GM19324 (cell line): ENCODE results near the gene EBF3.

Experiments used
- ATAC-seq: cut with Tn5 transposase; IDR thresholded peaks from one replicate; pipeline ENCODE4 v1.9.1; 2021; ENCODE audit warnings: mild to moderate bottlenecking, moderate library complexity; ENCODE audit not compliant: unreplicated experiment, low FRiP score

Gene EBF3

DNA sequence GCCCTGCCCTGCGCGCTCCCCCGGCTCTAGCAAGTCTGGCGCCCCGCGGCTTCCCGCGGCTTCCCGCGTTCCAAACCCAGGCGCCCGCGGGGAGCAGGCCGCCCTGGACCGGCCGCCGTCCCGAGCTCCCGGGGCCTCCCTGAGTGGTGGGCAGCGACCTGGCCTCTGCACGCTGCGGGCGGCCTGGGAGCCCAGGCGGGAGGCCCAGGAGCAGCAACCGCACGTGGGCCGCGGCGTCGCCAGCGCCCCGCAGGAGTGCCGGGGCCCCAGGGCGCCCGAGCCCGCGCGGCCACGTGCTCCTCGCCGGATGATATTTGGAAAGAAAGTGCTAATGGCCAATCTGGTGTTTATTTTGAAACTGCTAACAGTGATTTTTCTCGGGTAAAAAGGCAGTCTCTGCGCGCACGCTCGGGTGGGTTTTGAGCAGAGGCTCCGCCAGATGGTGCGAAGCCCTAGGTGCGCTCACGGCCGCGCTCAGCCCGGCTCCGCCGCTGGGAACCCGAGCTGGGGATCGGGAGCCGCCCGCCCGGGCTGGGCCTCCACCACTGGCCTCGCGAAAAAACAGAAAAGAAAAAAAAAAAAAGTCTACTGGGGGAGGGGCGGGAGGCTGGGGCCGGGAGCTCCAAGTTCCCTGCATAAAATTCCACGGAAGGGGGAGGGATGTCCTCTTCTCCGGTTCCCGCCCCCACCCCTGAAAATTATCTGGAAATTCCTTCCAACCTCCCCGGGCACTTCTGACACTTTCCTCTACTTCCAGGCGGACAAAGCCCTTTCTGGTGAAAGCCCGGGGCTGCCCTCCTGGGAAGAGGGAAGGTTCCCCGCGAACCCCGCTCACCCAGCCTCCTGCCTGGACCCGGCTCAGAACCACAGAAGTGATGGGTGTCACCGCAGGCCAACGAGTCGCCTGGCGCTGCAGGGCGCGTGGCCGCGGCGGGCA, 4.3 kb downstream of the EBF3 start:
- ATAC-seq: no peak

DNA sequence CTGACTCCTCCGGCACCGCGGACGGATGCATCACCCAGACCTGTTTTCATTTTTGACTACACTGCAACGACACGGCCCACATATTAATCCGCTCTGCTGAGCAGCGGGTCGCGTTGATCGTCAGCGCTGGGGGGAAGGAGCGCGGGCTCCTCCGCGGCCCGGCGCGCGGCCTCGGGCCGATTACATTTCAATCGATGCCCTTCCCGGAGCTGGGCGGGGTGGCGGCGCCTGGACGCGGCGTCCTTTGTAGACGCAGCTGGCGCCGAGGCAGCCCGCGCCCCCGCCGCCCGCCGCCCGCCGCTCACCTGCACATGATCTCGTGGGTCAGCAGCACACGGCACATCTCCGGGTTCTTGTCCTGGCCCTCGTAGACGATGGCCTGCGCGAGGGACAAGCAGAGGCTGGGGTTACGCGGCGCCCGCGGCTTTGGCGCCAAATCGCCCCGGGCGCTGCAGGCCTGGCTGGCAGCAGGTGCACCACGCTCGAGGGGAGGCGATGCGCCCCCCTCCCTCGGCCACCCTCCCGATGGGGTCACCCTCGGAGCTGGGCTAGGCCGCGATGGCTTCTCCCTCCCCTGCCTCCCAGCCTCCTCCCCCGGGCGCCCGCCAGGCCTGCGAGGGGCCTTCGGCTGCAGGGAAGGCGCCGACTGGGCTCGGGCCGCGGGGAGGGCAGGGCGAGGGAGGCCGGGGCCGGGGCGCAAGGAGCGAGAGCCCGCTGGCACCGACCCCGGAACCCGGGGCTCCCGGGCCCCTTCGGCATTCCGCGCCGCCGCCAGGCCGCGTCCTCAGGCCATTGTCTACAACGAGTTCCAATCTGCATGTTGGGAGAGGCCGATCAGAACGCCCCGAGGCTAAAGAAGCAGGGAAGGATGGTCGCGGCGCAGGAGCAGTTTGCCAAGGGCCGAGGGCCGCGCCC, 5.2 kb downstream of the EBF3 start:
- no peak for ATAC-seq

DNA sequence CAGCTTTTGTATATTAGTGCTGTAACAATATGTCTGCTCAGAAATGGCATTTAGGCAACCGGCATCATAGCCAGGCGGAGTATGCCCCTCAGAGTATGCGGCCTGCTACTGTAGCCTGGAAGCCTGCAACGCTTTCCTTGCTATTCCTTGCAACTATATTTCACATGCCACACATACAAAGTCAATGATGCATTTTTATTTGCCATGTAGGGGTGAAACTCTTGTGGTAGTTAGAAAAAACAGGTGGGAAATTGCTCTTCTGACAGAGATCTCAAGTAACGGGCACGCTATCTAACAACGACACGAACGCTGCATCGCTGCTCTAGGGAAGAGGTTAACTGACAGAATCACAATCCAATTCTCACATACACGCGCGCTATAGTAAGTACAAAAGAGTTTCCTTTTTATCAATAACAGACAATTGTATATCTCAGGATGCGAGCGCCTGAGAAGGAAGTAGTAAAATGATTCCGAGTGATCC, 5.9 kb downstream of the EBF3 start:
- ATAC-seq: no peak

DNA sequence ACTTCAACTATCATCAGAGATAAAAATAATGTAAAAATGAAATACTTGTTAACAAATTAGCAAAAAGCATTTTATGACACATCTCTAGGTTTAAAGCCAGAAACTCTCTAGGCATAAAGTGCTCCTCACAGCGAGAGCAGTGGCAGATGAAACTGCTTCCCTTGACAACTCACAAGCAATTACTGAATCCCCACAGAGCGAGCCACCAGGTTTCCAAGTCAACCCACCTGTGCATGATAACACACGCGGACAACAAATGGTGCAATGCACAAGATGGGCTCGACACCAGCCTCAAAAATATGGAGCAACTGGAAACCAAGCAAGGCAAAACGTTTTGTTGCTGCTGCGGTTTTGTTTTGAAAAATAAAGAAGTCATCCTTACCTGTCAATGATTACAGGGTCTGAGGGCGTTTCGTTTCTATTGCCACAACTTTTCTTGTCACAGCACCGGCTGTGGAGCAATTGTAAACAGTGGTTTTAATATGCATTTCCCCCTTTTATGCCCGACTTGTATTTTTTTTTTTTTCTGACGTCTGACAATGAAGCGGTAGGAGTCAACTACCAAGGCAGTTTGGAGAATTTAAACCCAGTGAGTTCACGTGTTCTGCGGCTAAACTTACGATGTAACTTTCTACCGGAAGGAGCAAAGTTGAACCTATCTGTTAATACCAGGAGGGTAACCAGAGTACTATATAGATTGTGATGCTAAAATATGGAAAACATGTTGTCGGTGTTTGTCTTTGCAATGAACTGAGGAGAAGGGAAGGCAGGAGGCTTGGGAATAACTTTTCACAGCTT, 7.0 kb downstream of the EBF3 start:
- no peak for ATAC-seq

DNA sequence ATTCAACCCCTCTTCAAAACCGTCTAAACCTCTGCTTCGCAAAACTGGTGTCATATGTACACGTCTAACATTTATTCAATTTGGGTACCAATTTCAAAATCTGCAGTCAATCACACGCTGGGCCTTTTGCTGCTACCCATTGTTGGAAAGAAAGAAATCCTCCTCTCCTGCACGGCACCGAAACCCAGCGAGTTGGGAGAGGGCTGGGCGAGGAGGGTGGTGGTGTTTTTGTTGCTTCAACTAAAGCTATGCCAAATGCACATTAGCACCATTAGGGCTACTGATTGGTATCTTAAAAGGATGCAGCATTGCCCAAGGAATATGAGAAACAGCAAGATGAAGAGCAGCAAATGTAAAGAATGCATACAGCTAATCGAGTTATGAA, 7.8 kb downstream of the EBF3 start:
- no peak for ATAC-seq

DNA sequence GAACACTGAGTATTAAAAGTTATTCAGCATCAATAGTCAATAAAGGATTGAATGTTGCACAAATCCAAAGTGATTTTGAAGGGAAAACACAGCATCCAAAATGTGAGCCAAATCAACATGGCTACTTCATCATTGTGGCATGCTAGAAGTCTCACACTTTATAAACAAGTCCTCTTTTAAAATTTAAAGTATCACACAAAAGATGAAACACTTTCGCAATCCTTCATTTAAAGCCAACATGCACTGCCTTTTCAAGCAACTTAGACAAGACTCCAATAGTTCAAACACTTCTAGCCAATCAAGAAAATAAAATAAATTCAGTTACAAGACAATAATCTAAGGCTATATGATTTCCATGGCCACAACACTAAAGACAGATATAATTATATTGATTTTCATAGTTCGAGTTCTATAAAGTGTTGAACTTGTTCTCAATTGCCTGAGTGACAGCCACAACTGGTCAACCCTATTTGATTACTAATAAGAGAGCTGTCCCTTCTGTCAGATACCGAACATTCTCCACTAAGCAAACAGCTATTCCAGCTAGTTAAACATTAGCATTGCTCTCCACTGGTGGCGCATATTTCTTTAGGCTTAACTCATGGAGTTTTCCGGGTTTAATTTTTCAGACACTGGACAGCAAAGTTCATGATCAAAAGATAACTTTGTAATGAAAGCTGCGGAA, 8.3 kb downstream of the EBF3 start:
- no peak for ATAC-seq

DNA sequence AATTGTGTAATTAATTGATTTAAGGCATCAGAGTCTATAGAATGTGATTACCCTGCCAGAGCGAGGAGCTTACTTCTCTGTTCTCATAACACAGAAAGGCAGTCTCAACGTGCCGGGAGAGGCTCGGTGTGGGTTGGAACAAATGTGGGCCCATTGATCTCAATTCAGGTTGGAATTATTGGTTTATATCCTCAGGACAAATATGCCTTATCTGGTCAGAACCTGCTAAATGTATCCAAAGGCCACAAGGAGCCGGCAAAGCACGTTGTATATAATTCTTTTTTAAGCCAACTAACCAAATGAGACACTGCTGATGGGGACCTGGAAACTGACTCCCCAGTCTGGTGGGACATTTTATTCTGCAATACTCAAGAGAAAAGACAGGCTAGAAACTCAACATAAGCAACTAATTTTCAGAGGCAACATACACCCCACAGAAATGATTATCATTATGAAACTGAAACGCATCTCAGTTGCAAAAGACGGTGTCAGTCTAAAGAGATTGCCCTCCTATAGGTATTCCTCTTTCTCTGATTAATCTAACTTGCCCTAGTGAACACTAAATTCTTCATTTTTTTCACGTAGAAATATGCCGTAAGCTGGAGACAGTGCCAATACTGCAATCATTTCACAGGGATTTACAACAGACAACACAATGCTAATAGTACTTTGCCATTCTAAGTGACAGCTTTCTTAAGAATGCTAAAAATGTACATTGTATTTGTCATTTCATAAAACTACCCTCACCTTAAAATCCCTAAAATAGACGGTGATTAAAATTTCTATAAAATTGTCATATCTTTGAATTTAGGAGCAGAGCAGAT, 9.4 kb downstream of the EBF3 start:
- no peak for ATAC-seq

DNA sequence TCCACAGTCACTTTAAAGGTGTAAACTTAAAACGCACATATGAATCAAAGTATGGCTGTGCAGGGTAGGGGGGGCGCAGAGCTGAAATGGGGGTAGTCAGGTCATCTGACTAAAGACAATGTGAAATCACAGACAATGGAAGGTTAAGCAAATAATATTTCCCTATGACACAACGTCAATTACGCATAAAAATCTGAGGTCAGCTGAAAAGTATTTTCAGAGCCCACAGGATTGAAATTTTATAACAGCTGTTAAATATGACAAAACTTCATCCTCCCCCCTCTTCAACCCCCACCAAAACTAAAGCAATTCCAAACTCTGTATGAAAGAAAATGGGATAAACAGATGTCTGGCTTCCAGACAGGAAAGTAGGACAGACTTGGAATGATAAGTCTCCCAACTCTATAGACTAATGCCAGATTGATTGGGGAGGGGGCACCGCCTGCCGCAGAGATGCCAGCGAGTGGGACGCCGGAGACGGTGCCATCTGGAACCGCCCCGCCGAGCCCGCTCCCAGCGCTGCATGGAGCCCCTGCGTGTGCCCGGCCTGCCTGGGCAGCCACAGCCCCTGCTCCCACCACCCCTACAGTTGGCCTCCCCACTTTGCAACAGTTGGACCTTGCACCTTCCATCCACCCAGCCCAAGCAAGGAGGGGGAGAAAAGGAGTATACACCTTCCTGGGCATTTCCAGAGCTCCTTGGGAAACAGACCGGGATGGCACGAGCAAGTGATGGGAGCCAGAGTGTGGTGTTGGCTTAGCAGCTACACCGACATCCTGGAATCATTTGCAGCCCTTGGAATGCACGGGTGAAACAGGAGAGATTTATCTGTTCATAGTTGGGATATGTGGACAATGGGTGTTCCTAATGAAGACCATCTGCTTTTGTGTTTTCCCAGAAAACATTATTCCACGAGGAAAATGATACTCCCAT, 10.7 kb downstream of the EBF3 start:
- no peak for ATAC-seq

DNA sequence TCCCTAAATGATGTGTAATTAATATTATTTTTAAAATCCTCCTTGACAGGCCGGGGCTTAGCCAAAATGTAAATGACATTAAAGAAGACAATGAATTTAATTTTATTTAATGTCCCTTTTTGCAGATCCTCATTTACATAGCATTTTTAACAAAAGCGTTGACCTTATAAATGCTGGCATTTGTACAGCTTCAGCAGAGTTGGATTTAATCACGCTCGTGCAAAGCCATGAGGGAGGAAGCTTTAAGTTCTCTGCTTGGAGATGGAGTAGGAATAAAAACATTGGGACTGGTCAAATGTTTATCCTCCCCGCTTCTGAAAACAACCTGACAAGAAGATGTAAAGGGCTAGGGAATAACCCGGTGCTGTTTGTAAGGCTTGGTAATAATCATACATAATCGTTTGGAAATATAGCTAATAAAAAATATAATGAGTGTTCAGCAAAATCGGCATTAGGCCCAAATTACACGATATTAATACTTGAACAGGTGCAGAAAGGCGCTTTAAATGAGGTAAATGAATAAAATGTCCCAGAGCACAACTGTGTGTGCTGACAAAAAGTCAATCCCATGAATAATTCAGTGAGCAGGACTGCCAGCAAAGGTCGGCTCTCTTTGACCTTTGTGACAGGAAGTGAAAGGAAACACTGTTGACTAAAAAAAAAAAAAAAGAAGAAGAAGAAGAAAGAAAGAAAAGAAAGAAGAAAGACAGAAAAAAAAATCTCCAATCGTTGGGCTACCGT, 11.5 kb downstream of the EBF3 start:
- ATAC-seq: no peak

DNA sequence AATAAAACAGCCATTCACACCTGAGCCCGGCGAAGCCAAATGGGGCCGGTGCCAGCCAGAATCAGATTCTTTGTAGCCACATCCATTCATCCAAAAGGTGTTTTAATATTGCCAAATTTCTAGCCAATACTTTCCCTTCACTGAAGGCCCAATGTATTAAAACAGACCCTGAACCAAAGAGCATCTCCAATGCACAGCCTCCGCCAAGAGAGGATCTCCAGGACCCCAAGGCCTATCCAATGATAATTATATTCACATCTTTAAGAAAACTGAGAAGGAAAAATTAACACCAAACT, 12.2 kb downstream of the EBF3 start:
- no peak for ATAC-seq

DNA sequence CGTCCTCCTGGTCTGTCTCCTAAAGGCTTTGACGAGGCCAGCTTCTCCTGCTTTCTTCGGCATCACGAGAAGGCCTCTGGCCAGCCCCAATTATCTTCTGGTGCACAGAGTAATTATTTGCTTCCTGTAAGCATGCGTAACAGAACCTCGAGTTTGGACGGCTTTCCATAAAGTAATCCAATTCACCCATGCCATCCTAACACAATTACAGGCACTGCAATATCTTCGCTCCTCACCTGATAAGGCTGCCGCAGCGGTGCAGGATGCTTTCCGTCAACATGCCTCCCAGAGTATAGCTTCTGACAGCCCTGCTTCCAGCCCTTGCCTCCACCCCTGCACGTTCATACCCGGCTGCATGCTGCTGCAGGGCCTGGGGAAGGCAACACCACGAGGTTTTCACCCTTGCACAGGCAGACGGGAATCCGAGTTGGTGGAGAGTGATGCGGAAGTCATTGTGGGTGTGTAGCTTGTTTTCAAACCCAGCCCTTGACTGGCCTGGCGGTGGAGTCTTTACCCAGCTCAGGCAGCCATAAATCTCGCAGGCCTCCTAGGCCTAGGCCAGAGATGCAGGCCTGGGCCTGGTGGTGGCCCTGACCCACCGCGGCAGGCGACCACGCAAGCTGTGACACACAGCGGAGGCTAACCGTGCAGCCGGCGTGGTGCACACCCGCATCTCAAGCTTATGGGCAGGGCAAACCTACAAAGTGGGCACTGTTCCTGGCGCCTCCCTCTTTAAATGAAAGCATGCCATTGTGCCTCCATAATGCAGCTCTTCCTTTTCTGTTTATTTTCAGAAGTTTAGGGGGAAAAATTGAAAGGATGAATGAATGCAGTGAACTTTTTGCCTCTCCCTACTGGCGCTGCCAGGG, 12.7 kb downstream of the EBF3 start:
- no peak for ATAC-seq

DNA sequence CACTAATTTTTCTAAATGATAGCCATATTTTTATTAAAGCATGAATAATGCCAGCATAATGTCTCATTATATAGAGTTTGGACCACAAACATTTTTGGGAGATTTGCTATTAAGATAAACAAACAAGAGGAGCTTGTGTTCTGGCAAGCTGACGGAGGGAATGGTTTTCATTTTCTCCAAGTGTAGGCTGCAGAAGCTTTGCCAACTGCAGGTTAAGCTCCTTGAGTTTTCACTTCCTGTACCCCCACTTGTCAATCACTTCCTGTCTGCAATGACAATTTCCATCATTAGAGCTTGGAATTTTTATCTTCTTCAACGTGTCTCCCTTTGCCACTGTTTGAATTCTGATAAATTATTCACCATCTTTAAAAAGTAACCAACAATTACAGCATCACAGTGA, 13.4 kb downstream of the EBF3 start:
- ATAC-seq: no peak

DNA sequence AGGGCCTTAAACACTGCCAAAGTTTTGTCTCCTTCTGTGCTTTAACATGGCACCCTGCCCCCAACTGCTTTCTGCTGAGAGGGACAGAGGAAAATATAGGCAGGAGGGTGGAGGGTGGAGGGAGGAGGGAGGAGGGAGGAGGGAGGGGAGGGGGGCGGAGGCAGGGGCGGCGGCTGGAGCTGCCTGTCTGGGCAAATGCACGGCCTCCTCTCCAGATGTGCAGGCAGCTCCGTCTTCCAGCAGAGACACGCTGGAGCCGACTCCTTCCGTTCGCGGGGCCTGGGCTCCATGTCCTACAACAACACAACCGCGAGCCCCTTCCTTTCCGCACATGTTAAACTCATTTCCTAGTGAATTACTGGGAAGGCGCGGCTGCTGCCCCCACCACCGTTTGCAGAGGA, 14.2 kb downstream of the EBF3 start:
- no peak for ATAC-seq

DNA sequence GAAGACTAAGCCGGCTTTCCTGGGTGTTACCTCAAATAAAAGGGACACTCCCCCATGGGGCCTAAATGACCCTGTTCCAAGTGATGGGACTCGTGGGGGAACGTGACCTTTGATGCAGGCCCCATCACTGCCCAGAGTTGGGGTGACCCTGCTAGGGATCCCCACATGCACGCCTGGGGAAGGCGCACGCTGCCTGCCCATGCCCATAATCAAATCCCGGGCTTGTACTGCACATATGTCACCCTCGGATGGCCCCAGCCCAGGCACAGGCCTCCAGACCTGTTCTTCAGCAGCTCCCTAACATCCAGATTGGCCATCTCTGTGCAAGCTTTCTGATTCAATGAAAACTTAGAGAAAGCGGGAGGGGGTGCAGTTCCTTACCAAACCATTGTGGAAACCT, 14.7 kb downstream of the EBF3 start:
- ATAC-seq: no peak

DNA sequence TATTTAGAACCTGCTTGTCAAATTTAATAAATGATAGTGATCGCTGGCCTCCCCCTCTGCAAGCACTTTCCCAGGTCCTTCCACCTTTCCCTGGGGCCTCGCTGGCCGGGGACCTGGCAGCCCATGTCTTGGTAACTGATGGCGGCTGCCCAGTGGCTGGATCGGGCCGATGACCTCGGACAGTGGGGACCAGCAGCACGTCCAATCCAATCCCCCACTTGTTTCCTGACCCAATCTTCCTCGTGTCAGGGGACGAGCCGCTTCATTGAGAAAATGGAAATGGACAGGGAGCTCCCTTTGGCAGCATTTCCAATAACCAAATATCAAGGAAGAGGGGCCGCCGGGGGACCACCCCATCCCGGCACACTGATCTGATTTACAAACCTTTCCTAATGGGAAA, 17.2 kb downstream of the EBF3 start:
- ATAC-seq: no peak

DNA sequence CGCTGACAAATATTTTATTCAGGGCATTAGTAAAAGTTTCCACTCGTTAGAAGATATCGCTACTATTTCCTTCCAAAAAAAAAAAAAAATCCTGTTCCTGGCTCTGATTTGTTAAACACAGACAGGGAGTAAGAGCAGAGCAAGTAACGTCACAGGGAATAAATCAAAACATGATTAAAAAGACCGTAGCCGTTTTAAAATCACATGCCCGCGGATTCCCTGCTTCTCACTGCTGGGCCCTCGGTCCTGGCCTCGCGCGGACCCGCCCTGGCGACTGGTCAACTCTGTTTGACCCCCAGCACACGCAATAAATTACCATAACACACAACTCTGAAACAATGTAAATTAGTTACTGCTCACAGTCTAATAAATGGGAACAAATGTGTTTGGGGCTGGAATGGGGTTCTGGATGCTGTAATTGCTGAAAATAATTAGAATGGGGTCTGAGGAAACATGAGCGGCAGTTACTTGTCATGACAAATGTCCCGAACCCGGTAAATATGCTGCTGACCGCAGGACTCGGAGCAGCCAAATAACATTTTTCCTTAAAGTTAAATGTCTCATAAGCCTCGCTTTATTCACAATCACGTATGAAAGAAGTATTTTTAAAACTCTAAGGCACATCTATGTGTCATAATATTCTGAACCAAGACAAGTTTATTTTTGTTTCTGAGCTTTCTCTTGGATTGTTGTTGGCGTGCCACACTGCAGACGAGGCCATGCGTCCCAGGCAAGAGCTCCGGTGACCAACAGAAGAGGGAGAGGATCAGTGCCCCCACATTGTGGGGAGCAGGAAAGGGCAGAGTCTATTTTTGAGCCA, 17.9 kb downstream of the EBF3 start:
- no peak for ATAC-seq
